ENCODE data around the gene RAPGEF4.

RAPGEF4 gene

DNA sequence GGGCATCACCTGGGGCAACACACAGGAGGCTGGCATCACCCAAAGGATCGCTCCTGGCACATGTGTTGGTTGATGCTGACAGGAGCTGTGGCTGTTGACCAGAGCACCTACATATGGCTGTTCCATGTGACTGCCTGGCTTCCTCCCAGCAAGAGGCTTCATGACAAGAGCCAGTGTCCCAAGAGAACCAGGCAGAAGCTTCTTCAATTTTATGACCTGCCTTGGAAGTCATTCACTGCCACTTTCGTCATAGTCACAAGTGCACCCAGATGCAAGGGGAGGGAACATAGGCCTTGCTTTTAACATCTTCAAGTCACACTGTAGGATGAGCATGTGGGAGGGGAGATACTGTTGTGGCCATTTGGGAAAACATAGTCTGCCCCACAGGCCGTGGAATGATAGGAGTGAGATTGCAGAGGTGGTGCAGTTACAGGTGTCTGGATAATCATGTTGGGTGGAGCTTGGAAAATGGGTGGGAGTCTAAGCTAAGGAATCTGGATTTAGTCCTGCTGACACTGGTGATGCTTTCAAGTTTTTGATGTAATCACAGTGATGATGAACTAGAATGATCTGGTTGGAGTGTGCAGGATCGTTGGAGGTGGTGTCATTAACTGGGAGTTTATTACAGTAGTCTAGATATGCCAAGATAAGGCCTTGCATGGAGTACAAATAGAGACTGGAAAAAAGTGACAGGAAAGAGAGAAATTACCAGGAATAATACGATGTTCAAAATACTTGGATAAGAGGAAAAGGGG is 107.0 kb downstream of the RAPGEF4 start:
- peak; percentile 34 for DNase-seq
- Histone ChIP-seq H3K4me3 (ENCODE audit: low read depth, low read length) (no peak overlapping the region), H3K36me3 (no peaks in the 10 kb centered on the region), H3K27me3 (no peaks in the 10 kb centered on the region), H3K9me3 (no peaks in the 10 kb centered on the region), H3K4me1 (peaks cover 16% of the 10 kb centered on the region)
- TF ChIP-seq, protein P1, sequence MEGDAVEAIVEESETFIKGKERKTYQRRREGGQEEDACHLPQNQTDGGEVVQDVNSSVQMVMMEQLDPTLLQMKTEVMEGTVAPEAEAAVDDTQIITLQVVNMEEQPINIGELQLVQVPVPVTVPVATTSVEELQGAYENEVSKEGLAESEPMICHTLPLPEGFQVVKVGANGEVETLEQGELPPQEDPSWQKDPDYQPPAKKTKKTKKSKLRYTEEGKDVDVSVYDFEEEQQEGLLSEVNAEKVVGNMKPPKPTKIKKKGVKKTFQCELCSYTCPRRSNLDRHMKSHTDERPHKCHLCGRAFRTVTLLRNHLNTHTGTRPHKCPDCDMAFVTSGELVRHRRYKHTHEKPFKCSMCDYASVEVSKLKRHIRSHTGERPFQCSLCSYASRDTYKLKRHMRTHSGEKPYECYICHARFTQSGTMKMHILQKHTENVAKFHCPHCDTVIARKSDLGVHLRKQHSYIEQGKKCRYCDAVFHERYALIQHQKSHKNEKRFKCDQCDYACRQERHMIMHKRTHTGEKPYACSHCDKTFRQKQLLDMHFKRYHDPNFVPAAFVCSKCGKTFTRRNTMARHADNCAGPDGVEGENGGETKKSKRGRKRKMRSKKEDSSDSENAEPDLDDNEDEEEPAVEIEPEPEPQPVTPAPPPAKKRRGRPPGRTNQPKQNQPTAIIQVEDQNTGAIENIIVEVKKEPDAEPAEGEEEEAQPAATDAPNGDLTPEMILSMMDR (IDR thresholded peaks at IDR 0.05; ENCODE audit: low read depth, low read length) = no peak

DNA sequence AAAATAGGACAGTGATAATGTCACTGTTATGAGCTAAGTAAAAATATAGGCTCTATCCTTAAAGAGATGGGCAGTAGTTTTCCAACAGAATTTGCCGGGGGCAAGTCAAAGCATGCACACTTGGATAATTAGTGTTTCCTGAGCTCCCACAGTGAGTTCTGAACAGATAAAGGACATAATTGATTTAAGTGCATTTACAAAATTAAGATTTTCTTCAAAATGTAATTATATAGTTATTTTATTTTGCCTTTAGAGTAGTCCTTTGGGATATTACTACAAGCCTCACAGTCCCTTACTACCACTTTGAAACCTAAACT is 107.6 kb downstream of the RAPGEF4 start:
- H3K4me3 ChIP-seq (ENCODE audit: low read depth, low read length) = no peak overlapping the region
- peak; percentile 24 for DNase-seq
- TF ChIP-seq, protein P1 (IDR thresholded peaks at IDR 0.05; ENCODE audit: low read depth, low read length) = no peak
- no peaks in the 10 kb centered on the region for H3K36me3 ChIP-seq
- no peaks in the 10 kb centered on the region for H3K27me3 ChIP-seq
- H3K9me3 ChIP-seq = no peaks in the 10 kb centered on the region
- H3K4me1 ChIP-seq = peaks cover 16% of the 10 kb centered on the region

DNA sequence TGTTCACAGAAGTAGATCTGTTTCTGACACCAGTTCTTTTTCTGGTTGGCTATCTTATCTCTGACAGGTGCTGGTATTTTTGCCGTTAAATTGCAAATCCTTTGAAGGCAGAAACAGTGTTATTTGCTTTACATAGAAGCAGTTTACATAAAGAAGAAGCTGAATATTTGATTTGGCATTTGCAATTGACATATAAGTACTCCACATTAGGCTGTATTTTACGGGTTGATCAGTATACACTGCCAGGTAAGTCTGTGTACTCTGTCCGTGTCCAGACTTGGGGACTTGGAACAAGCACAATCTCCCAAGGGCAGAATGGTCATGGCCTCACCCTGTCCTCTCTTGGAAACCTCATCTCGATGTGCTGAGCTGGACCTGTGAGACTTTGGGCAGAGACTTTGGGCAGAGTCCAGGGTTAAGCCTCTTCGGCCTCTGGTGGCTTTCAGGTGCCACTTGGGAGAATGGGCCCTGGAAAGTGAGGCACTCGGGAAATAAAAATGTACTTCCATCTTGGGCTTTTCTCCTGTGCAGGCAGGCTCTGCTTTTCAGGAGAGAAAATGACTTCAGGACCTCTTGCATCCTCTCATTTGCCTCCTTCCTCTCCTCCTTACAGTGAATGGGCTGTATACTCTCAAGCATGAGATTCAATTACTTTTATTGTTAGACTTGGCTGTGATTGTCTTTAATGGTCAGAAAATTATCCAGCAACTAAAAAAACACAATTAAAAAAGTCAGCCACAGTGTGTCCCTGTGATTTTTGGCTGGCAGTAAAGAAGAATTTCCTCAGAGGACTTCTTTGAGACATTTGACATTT is 108.5 kb downstream of the RAPGEF4 start:
- no peak for DNase-seq
- H3K4me3 ChIP-seq (ENCODE audit: low read depth, low read length) = no peak overlapping the region
- TF ChIP-seq, protein P1 (IDR thresholded peaks at IDR 0.05; ENCODE audit: low read depth, low read length) = no peak
- H3K36me3 ChIP-seq = no peaks in the 10 kb centered on the region
- no peaks in the 10 kb centered on the region for H3K27me3 ChIP-seq
- H3K4me1 ChIP-seq = peaks cover 16% of the 10 kb centered on the region
- H3K9me3 ChIP-seq = no peaks in the 10 kb centered on the region

DNA sequence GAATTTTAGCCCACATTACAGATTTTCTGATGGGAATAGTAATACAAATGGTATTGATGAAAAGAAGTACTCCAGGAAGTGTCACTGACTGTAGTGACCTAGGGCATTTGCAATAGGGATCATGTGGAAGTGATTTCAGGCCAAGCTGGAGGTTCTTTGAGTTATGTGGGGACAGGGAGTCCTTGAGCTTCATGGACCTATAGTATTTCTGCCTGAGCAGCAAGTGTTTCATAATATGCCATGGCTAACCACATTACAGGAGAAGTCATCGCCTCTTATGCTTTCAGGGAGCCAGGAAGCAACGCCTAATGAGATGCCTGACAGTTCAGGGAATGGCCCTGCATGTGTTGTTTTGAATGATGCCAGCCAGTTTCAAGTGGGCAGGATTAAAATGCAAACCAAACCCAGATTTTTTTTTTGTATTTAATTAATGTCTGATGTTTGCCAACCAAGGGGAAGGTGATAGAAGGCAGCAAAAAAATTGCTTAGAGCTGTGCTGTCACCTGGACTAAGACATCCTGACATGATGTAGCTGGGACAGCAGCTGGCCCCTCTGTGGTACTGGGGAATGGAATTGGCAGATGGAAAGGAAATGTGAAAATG is 109.5 kb downstream of the RAPGEF4 start:
- no peaks in the 10 kb centered on the region for H3K9me3 ChIP-seq
- H3K4me3 ChIP-seq (ENCODE audit: low read depth, low read length) = no peak overlapping the region
- no peaks in the 10 kb centered on the region for H3K36me3 ChIP-seq
- H3K27me3 ChIP-seq = no peaks in the 10 kb centered on the region
- no peak for DNase-seq
- TF ChIP-seq, protein P1 (IDR thresholded peaks at IDR 0.05; ENCODE audit: low read depth, low read length) = no peak
- peaks cover 16% of the 10 kb centered on the region for H3K4me1 ChIP-seq

DNA sequence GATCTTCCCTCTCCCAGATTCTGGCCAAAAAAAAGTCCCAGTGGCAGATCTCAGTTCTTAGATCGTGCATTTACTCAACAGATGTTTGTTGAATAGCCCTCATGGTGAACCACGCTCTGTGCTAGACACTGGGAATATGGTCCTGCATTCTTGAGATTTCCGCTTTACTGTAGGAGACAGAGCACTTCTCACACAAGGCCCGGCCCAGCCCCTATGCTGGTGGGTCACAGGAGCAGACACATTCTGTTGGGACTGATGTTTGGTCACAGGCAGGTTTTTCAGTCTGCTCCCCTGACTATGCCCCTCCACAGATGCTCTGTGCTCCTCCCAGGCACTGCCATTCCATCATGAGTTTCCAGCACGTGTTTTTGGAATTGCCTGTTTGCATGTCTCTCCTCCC is 110.9 kb downstream of the RAPGEF4 start:
- H3K4me1 ChIP-seq = peaks cover 16% of the 10 kb centered on the region
- TF ChIP-seq, protein P1 (IDR thresholded peaks at IDR 0.05; ENCODE audit: low read depth, low read length) = no peak
- no peaks in the 10 kb centered on the region for H3K36me3 ChIP-seq
- H3K4me3 ChIP-seq (ENCODE audit: low read depth, low read length) = no peak overlapping the region
- H3K27me3 ChIP-seq = no peaks in the 10 kb centered on the region
- H3K9me3 ChIP-seq = no peaks in the 10 kb centered on the region
- DNase-seq = no peak

Data from BE2C (cell line).